B cell (primary cell): ENCODE results near the gene RAB26.

Experiments
- CTCF ChIP-seq: fragments of 200-600 bp; IDR thresholded peaks from one replicate; pipeline ENCODE4 v1.8.0; 2022; ENCODE audit warnings: antibody characterized with exemption, mild to moderate bottlenecking
- EZH2 ChIP-seq: IDR thresholded peaks from 2 replicates; pipeline ENCODE4 v1.6.1; 2012; ENCODE audit warnings: borderline replicate concordance, low read depth, mild to moderate bottlenecking, moderate library complexity, low read length; ENCODE audit not compliant: insufficient read depth, poor library complexity, severe bottlenecking

GRCh38 chr16:2179576-2179975, 31.2 kb downstream of the RAB26 start:
- TF ChIP-seq CTCF, result no peak
- TF ChIP-seq EZH2, result no peak
